GM23338 (cell line): ENCODE data around the gene SHLD2. TPM values are rescaled to one million over a fixed set of nuclear protein-coding genes. Genes with fewer than 3 reads are reported as not detected.
"Not testable (repeated sequence)": the region's sequence is repeated elsewhere in the genome, so short reads cannot be mapped to it uniquely, and the experiment has no call there.

Experiments
- ATAC-seq: fragments of 200-7000 bp; cut with Tn5 transposase; 3 replicates; pipeline ENCODE4 v1.9.1; 2020
- DNase-seq: peaks from one replicate; pipeline ENCODE4 v3.0.0-alpha.2; 2015; ENCODE audit warnings: low spot score
- H2AFZ ChIP-seq: fragments of 200-600 bp; sonication (generic); 2 replicates; pipeline ENCODE4 v1.8.0; 2016; ENCODE audit warnings: antibody characterized with exemption, mild to moderate bottlenecking, moderate library complexity
- H3F3A ChIP-seq: fragments of 200-600 bp; sonication (generic); replicated peaks from 2 replicates; pipeline ENCODE4 v1.8.0; 2017; ENCODE audit warnings: antibody characterized with exemption, mixed run types, low read depth
- H3K27ac ChIP-seq: fragments of 200-600 bp; sonication (generic); 2 replicates; pipeline ENCODE4 v1.6.1; 2016; ENCODE audit warnings: low read depth
- H3K27me3 ChIP-seq: fragments of 200-600 bp; sonication (generic); 2 replicates; pipeline ENCODE4 v1.8.0; 2016; ENCODE audit warnings: mild to moderate bottlenecking, mixed run types, moderate library complexity; ENCODE audit not compliant: insufficient read depth
- H3K36me3 ChIP-seq: fragments of 200-600 bp; sonication (generic); 2 replicates; pipeline ENCODE4 v1.8.0; 2016; ENCODE audit warnings: mild to moderate bottlenecking; ENCODE audit not compliant: insufficient read depth
- H3K4me1 ChIP-seq: fragments of 200-600 bp; sonication (generic); 2 replicates; pipeline ENCODE4 v1.8.0; 2016; ENCODE audit warnings: mild to moderate bottlenecking, moderate library complexity; ENCODE audit not compliant: insufficient read depth
- H3K4me2 ChIP-seq: fragments of 200-600 bp; sonication (generic); 2 replicates; pipeline ENCODE4 v1.7.1; 2017; ENCODE audit warnings: mixed run types
- H3K4me3 ChIP-seq: fragments of 200-600 bp; sonication (generic); 2 replicates; pipeline ENCODE4 v1.6.1; 2016; ENCODE audit warnings: mixed run types
- H3K79me2 ChIP-seq: fragments of 200-600 bp; sonication (generic); replicated peaks from 2 replicates; pipeline ENCODE4 v1.8.0; 2017; ENCODE audit warnings: mild to moderate bottlenecking; ENCODE audit not compliant: insufficient read depth
- H3K9me2 ChIP-seq: fragments of 200-600 bp; sonication (generic); 2 replicates; pipeline ENCODE4 v1.8.0; 2017; ENCODE audit not compliant: insufficient read depth
- H4K20me1 ChIP-seq: fragments of 200-600 bp; sonication (generic); replicated peaks from 2 replicates; pipeline ENCODE4 v1.8.0; 2017; ENCODE audit warnings: mild to moderate bottlenecking; ENCODE audit not compliant: insufficient read depth
- H3K27ac Mint-ChIP-seq: 2 replicates; pipeline ENCODE4 v1.8.0; 2020; ENCODE audit warnings: inconsistent platforms, mild to moderate bottlenecking, moderate library complexity, mixed read lengths
- H3K27me3 Mint-ChIP-seq: 3 replicates; pipeline ENCODE4 v1.8.0; 2022; ENCODE audit warnings: low read depth, mild to moderate bottlenecking, moderate library complexity, mixed read lengths, inconsistent platforms; ENCODE audit not compliant: insufficient read depth, poor library complexity
- H3K36me3 Mint-ChIP-seq: 3 replicates; pipeline ENCODE4 v1.8.0; 2021; ENCODE audit warnings: low read depth, mild to moderate bottlenecking, inconsistent platforms, moderate library complexity, mixed read lengths
- H3K4me1 Mint-ChIP-seq: 3 replicates; pipeline ENCODE4 v1.8.0; 2020; ENCODE audit warnings: mild to moderate bottlenecking, inconsistent platforms, mixed read lengths
- H3K4me3 Mint-ChIP-seq: 3 replicates; pipeline ENCODE4 v1.8.0; 2021; ENCODE audit warnings: moderate library complexity, mild to moderate bottlenecking, inconsistent platforms, mixed read lengths
- H3K9me3 Mint-ChIP-seq: 3 replicates; pipeline ENCODE4 v1.8.0; 2020; ENCODE audit warnings: moderate library complexity, mild to moderate bottlenecking, inconsistent platforms, mixed read lengths
- polyA plus RNA-seq: library from polyadenylated mRNA; unstranded; fragments of >200 nt; fragmentation: Nextera tagmentation; extraction: Ambion mirVana; gene quantifications from 2 replicates; pipeline ENCODE4 v1.2.1, GENCODE V29; 2016
- total RNA-seq: library from RNA; depleted of rRNA; stranded (reverse); fragments of >200 nt; shearing (Covaris generic); gene quantifications from 2 replicates; pipeline ENCODE4 v1.2.3, GENCODE V29; 2014

SHLD2 gene
- total and polyA plus RNA-seq, 2 experiments from 2014 or later = 13.9 to 34.2 TPM

- not testable (repeated sequence) for H3K36me3 Mint-ChIP-seq, H3K4me1 Mint-ChIP-seq, H3K27me3 Mint-ChIP-seq, H3K27ac ChIP-seq, H2AFZ ChIP-seq, DNase-seq, H3K79me2 ChIP-seq, H3K4me3 Mint-ChIP-seq, H3K27me3 ChIP-seq, H3K27ac Mint-ChIP-seq, H3K4me1 ChIP-seq, H3K36me3 ChIP-seq, H3F3A ChIP-seq, ATAC-seq, H3K4me2 ChIP-seq, H4K20me1 ChIP-seq, H3K9me2 ChIP-seq, H3K4me3 ChIP-seq, H3K9me3 Mint-ChIP-seq
Observed at GRCh38 chr10:87210309-87210708, 115.3 kb downstream of the SHLD2 start.

GRCh38 chr10:87211848-87212247, 116.8 kb downstream of the SHLD2 start:
- not testable (repeated sequence) for H3K79me2 ChIP-seq, H3K4me3 Mint-ChIP-seq, H3K27me3 Mint-ChIP-seq

GRCh38 chr10:87213150-87213765, 118.3 kb downstream of the SHLD2 start:
- H2AFZ ChIP-seq, H3K27me3 ChIP-seq, H3K27ac ChIP-seq, DNase-seq, H3K9me2 ChIP-seq, H3K4me2 ChIP-seq, H3K4me3 Mint-ChIP-seq, H4K20me1 ChIP-seq, H3K36me3 ChIP-seq, H3K79me2 ChIP-seq, H3K36me3 Mint-ChIP-seq, H3F3A ChIP-seq, ATAC-seq, H3K4me3 ChIP-seq, H3K9me3 Mint-ChIP-seq, H3K4me1 Mint-ChIP-seq, H3K27ac Mint-ChIP-seq, H3K4me1 ChIP-seq: not testable (repeated sequence)
- peaks cover 12% of the 10 kb centered on the region for H3K27me3 Mint-ChIP-seq

More at GRCh38 chr10:87211848-87212247, 116.8 kb downstream of the SHLD2 start:
- H3K27me3 ChIP-seq, H3K9me2 ChIP-seq, H3K9me3 Mint-ChIP-seq, ATAC-seq, H3K4me3 ChIP-seq, H3K27ac ChIP-seq, H3K36me3 Mint-ChIP-seq, H3K27ac Mint-ChIP-seq, H4K20me1 ChIP-seq, H3F3A ChIP-seq, H3K4me1 ChIP-seq, H3K4me2 ChIP-seq, H3K36me3 ChIP-seq, DNase-seq, H2AFZ ChIP-seq, H3K4me1 Mint-ChIP-seq: not testable (repeated sequence)

- not testable (repeated sequence) for H3K9me3 Mint-ChIP-seq, H3K4me1 Mint-ChIP-seq, H3K4me2 ChIP-seq, H3K27ac ChIP-seq, H3K9me2 ChIP-seq, H3K4me3 ChIP-seq, H2AFZ ChIP-seq, H3K27me3 ChIP-seq, H3K36me3 Mint-ChIP-seq, H3K27ac Mint-ChIP-seq, H3F3A ChIP-seq, H3K4me1 ChIP-seq, H3K36me3 ChIP-seq, H4K20me1 ChIP-seq, DNase-seq, H3K79me2 ChIP-seq, H3K4me3 Mint-ChIP-seq
- peak; percentile 15; the same call in 1 of the 3 replicates for ATAC-seq
- H3K27me3 Mint-ChIP-seq = peaks cover 10% of the 10 kb centered on the region
Observed at GRCh38 chr10:87213806-87214205, 118.8 kb downstream of the SHLD2 start.

GRCh38 chr10:87216120-87216519, 121.1 kb downstream of the SHLD2 start:
- H3K9me3 Mint-ChIP-seq, ATAC-seq: not testable (repeated sequence)
- peaks cover 10% of the 10 kb centered on the region for H3K27me3 Mint-ChIP-seq

GRCh38 chr10:87219370-87219769, 124.4 kb downstream of the SHLD2 start:
- H3K4me2 ChIP-seq, H3K4me3 Mint-ChIP-seq, H3K27ac Mint-ChIP-seq, H3K9me3 Mint-ChIP-seq, H3K36me3 ChIP-seq, DNase-seq, H3K9me2 ChIP-seq, H3K79me2 ChIP-seq, H3K4me3 ChIP-seq, ATAC-seq, H3K4me1 Mint-ChIP-seq, H2AFZ ChIP-seq, H3K27me3 ChIP-seq, H3F3A ChIP-seq, H3K4me1 ChIP-seq, H3K27ac ChIP-seq, H4K20me1 ChIP-seq, H3K27me3 Mint-ChIP-seq, H3K36me3 Mint-ChIP-seq: not testable (repeated sequence)

More at GRCh38 chr10:87216120-87216519, 121.1 kb downstream of the SHLD2 start:
- H3K4me1 Mint-ChIP-seq, H3K36me3 Mint-ChIP-seq, H3K9me2 ChIP-seq, H3K27ac ChIP-seq, H3K79me2 ChIP-seq, H3K4me2 ChIP-seq, H3K27ac Mint-ChIP-seq, H3K36me3 ChIP-seq, H2AFZ ChIP-seq, H3F3A ChIP-seq, H3K4me1 ChIP-seq, H3K4me3 Mint-ChIP-seq, H3K4me3 ChIP-seq, H4K20me1 ChIP-seq, DNase-seq, H3K27me3 ChIP-seq: not testable (repeated sequence)

GRCh38 chr10:87222789-87223188, 127.8 kb downstream of the SHLD2 start:
- DNase-seq, H3K79me2 ChIP-seq, H3K27me3 ChIP-seq, H3K27ac ChIP-seq, H3K27ac Mint-ChIP-seq, H3K4me2 ChIP-seq, H3K36me3 ChIP-seq, H3K4me1 Mint-ChIP-seq, H3K4me3 Mint-ChIP-seq, H4K20me1 ChIP-seq, H3K9me2 ChIP-seq, H3K27me3 Mint-ChIP-seq, H3K4me1 ChIP-seq, H3K9me3 Mint-ChIP-seq, H3K4me3 ChIP-seq, H3F3A ChIP-seq, H3K36me3 Mint-ChIP-seq, H2AFZ ChIP-seq: not testable (repeated sequence)
- ATAC-seq = peak; percentile 80
